Measurements from ENCODE around the gene LAX1.

GRCh38 chr1:203751051-203751450 is 13.9 kb upstream of the LAX1 start:
- TF ChIP-seq YY1 (IDR thresholded peaks at IDR 0.05; ENCODE audit: insufficient read depth, insufficient read length) = no peak
- TF ChIP-seq ZNF274 (IDR thresholded peaks at IDR 0.05; ENCODE audit: low read depth, low read length) = no peak
- TF ChIP-seq SUZ12 (IDR thresholded peaks at IDR 0.05; ENCODE audit: extremely low read depth, insufficient read depth, insufficient read length) = no peak

All from NT2/D1 (cell line).